ENCODE results near the gene EPB41L3.

DNA sequence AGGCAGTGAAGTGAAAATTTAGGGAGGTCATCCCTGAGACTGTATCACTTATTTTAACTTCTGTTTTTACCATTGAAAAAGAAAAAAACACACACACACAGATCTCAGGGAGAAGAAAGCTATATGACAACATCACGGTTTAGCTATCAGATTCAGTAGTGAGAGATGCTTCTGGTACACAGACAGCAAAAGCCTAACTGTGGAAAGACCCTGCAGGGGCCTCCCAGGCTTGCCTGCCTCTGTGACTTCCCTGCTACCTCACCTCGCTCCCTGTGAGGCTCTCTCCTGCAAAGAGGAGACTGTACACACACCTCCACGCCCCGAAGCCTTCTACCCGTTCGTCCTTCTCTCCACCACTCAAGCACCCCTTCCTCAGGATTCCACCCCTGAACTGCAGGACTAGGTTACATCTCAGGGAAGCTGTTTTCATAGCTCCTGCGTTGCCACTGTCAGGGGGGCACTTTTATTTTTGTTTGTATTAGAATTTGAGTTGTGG lies 86.3 kb downstream of the EPB41L3 start:
- TF ChIP-seq, protein P1, sequence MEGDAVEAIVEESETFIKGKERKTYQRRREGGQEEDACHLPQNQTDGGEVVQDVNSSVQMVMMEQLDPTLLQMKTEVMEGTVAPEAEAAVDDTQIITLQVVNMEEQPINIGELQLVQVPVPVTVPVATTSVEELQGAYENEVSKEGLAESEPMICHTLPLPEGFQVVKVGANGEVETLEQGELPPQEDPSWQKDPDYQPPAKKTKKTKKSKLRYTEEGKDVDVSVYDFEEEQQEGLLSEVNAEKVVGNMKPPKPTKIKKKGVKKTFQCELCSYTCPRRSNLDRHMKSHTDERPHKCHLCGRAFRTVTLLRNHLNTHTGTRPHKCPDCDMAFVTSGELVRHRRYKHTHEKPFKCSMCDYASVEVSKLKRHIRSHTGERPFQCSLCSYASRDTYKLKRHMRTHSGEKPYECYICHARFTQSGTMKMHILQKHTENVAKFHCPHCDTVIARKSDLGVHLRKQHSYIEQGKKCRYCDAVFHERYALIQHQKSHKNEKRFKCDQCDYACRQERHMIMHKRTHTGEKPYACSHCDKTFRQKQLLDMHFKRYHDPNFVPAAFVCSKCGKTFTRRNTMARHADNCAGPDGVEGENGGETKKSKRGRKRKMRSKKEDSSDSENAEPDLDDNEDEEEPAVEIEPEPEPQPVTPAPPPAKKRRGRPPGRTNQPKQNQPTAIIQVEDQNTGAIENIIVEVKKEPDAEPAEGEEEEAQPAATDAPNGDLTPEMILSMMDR (IDR thresholded peaks at IDR 0.05; ENCODE audit: low read length) = no peak
- TF ChIP-seq EZH2 (IDR thresholded peaks at IDR 0.05; ENCODE audit: borderline replicate concordance, low read length) = no peak

All from OCI-LY1 (cell line).